T-helper 22 cell (primary cell): Measurements from ENCODE around the gene ATP5PB.

ENCODE experiments used
- DNase-seq: peaks from one replicate; pipeline ENCODE4 v3.0.0-alpha.2; 2020; ENCODE audit warnings: low read depth

The ATP5PB gene

GRCh38 chr1:111446967-111447892, 2.0 kb upstream of the ATP5PB start:
- DNase-seq, result no peak

GRCh38 chr1:111448482-111448917, 764 bp upstream of the ATP5PB start:
- DNase-seq, result no peak

- no peak for DNase-seq
Observed at GRCh38 chr1:111449703-111450017, 396 bp downstream of the ATP5PB start.

- no peak for DNase-seq
Observed at GRCh38 chr1:111450185-111450584, 921 bp downstream of the ATP5PB start.

- DNase-seq, result no peak
Observed at GRCh38 chr1:111452581-111452980, 3.3 kb downstream of the ATP5PB start.

- no peak for DNase-seq
Observed at GRCh38 chr1:111453706-111454105, 4.4 kb downstream of the ATP5PB start.

GRCh38 chr1:111454859-111455641, 5.8 kb downstream of the ATP5PB start:
- DNase-seq, result no peak

- no peak for DNase-seq
Observed at GRCh38 chr1:111455642-111456031, 6.4 kb downstream of the ATP5PB start.

- no peak for DNase-seq
Observed at GRCh38 chr1:111461765-111462164, 12.5 kb downstream of the ATP5PB start.

- no peak for DNase-seq
Observed at GRCh38 chr1:111462370-111463028, 13.2 kb downstream of the ATP5PB start.

GRCh38 chr1:111463029-111463683, 13.9 kb downstream of the ATP5PB start:
- DNase-seq, result no peak

GRCh38 chr1:111465754-111466153, 16.5 kb downstream of the ATP5PB start:
- DNase-seq, result no peak

GRCh38 chr1:111466480-111466879, 17.2 kb downstream of the ATP5PB start:
- DNase-seq, result no peak

GRCh38 chr1:111467865-111468716, 18.8 kb downstream of the ATP5PB start:
- no peak for DNase-seq

- no peak for DNase-seq
Observed at GRCh38 chr1:111468717-111469100, 19.4 kb downstream of the ATP5PB start.

GRCh38 chr1:111469539-111469938, 20.3 kb downstream of the ATP5PB start:
- DNase-seq, result no peak

GRCh38 chr1:111470596-111470995, 21.3 kb downstream of the ATP5PB start:
- DNase-seq, result no peak

- peak; percentile 79 for DNase-seq
Observed at GRCh38 chr1:111471012-111471411, 21.7 kb downstream of the ATP5PB start.

GRCh38 chr1:111471538-111471937, 22.3 kb downstream of the ATP5PB start:
- DNase-seq, result no peak

GRCh38 chr1:111474106-111474505, 24.8 kb downstream of the ATP5PB start:
- DNase-seq, result no peak

- DNase-seq, result no peak
Observed at GRCh38 chr1:111474521-111474920, 25.3 kb downstream of the ATP5PB start.
